Thyroid gland (tissue), 4 donors: ENCODE measurements around the gene PCBP3. TPM values are rescaled to one million over a fixed set of nuclear protein-coding genes. Genes with fewer than 3 reads are reported as not detected.
"Not testable (repeated sequence)": the region's sequence is repeated elsewhere in the genome, so short reads cannot be mapped to it uniquely, and the experiment has no call there.

Source experiments
- DNase-seq, 2 donors: peaks; one replicate each; pipeline ENCODE4 v3.0.0-alpha.2; 2019
- H3K27ac ChIP-seq, 3 donors: fragments of 200-600 bp; sonication (generic); 1 replicate in 2 of 3; 2 replicates in 1 of 3; pipeline ENCODE4 v1.5.1; 2016 to 2019; ENCODE audit warnings: mild to moderate bottlenecking in 1 of 3, moderate library complexity in 1 of 3
- H3K27me3 ChIP-seq: fragments of 200-600 bp; sonication (generic); one replicate; pipeline ENCODE4 v1.5.1; 2019
- H3K36me3 ChIP-seq, 2 donors: fragments of 200-600 bp; sonication (generic); one replicate each; pipeline ENCODE4 v1.5.1; 2016 to 2019
- H3K4me1 ChIP-seq, 2 donors: fragments of 200-600 bp; sonication (generic); one replicate each; pipeline ENCODE4 v1.5.1; 2017 to 2019
- H3K4me3 ChIP-seq, 3 donors: fragments of 200-600 bp; sonication (generic); replicated peaks in 1 of 3; 1 replicate in 2 of 3; 2 replicates in 1 of 3; pipeline ENCODE4 v1.5.1; 2016; ENCODE audit warnings: mild to moderate bottlenecking in 1 of 3
- H3K9me3 ChIP-seq: fragments of 200-600 bp; sonication (generic); one replicate; pipeline ENCODE4 v1.5.1; 2017
- POLR2A ChIP-seq, 2 donors: fragments of 450-650 bp; IDR thresholded peaks; one replicate each; pipeline ENCODE4 v1.6.1; 2017; ENCODE audit warnings: antibody characterized with exemption in 2 of 2, mild to moderate bottlenecking in 2 of 2, moderate library complexity in 1 of 2
- WGBS, 2 donors: methylation state at CpG; one replicate each; pipeline ENCODE4 v1.1.5; 2017; 5-methylcytosine and 5-hydroxymethylcytosine counted together
- intact Hi-C: fragments of 100-400 bp; cut with DNase I; formaldehyde crosslinking; loops from one replicate; pipeline ENCODE4 v1.15.1; 2023
- total RNA-seq, 4 donors: library from RNA; depleted of rRNA; stranded (reverse); fragments of >200 nt; gene quantifications; one replicate each; pipeline ENCODE4 v1.2.3, GENCODE V29; 2016
- TF ChIP-seq, protein P1 (sequence below), 6 experiments: fragments of 200-600 bp in 3 of 6; fragments of 450-650 bp in 3 of 6; sonication (generic) in 3 of 6; IDR thresholded peaks; one replicate each; pipeline ENCODE4 v1.5.1; 2016 to 2019; ENCODE audit warnings: antibody characterized with exemption in 6 of 6, mild to moderate bottlenecking in 2 of 6, inconsistent platforms in 1 of 6, moderate library complexity in 1 of 6

The PCBP3 gene
- total RNA-seq, 4 donors from 2014 or later: 0.33 to 0.98 (median 0.54) TPM; not detected in 1

DNA sequence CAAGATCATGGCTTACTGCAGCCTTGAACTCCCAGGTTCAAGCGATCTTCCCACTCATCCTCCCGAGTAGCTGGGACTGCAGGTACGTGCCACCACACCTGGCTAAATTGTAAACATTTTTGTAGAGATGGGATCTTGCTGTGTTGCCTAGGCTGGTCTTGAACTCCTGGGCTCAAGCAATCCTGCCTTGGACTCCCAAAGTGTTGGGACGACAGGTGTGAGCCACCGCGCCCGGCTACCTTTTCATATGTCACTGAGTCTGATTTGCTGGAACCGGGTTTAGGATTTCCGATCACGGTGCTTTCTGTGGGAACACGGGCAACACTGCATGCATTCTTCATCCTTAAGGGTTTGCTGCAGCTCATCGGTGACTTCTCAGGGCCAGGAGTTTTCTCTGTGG lies 32.2 kb upstream of the PCBP3 start:
- Histone ChIP-seq H3K27me3 (no peaks in the 10 kb centered on the region), H3K9me3 (no peaks in the 10 kb centered on the region), H3K27ac (no peak overlapping the region), H3K4me3 (no peak overlapping the region), H3K4me1 (no peaks in the 10 kb centered on the region), H3K36me3 (no peaks in the 10 kb centered on the region)
- intact Hi-C loops: no loop called here
- DNase-seq: no peak
- TF ChIP-seq, protein P1, sequence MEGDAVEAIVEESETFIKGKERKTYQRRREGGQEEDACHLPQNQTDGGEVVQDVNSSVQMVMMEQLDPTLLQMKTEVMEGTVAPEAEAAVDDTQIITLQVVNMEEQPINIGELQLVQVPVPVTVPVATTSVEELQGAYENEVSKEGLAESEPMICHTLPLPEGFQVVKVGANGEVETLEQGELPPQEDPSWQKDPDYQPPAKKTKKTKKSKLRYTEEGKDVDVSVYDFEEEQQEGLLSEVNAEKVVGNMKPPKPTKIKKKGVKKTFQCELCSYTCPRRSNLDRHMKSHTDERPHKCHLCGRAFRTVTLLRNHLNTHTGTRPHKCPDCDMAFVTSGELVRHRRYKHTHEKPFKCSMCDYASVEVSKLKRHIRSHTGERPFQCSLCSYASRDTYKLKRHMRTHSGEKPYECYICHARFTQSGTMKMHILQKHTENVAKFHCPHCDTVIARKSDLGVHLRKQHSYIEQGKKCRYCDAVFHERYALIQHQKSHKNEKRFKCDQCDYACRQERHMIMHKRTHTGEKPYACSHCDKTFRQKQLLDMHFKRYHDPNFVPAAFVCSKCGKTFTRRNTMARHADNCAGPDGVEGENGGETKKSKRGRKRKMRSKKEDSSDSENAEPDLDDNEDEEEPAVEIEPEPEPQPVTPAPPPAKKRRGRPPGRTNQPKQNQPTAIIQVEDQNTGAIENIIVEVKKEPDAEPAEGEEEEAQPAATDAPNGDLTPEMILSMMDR (IDR thresholded peaks at IDR 0.05): no peak
- TF ChIP-seq POLR2A (IDR thresholded peaks at IDR 0.05): no peak
- WGBS, 2 donors: 89 to 90% methylated on average over 12 of the region's 12 CpGs

DNA sequence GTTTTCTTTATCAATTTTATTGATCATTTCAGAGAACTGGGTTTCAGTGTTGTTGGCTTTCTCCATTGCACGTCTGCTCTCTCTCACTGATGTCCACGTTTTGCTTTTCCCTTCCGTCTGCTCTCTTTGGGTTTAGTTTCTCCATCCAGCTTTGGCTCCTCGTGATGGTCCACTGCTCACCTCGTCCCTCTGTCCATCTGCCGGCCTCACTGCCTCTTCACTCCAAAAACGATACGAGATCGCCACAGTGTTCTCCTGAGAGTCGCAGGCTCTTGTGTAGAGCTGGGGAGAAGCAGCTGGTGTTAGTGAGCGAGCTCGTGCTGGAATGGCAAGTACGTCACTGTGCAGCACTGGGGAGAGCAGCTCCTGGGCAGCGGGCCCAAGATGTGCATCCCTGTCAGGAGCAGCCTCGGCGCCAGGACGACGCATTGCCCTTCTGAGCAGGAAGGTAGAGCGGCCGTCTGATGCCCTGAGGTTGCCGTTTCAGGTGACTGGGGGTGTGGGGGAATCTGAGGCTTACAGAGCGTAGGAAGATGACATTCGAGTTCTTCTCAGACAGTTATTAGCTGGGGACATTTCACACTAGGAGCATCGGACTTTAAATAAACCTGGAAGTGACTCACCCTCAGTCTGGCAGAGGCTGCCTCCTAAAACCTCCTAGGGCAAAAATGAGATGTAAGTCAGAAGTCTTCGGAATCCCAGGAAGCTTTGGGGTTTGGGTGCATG lies 31.4 kb upstream of the PCBP3 start:
- Histone ChIP-seq H3K4me1 (no peaks in the 10 kb centered on the region), H3K27ac (no peak overlapping the region), H3K27me3 (no peaks in the 10 kb centered on the region), H3K4me3 (no peak overlapping the region), H3K9me3 (no peaks in the 10 kb centered on the region), H3K36me3 (no peaks in the 10 kb centered on the region)
- 56 to 64% methylated on average over 23 to 25 of the region's 25 CpGs for whole genome bisulfite sequencing, 2 donors
- DNase-seq: no peak
- intact Hi-C loops: no loop called here
- TF ChIP-seq POLR2A (IDR thresholded peaks at IDR 0.05): no peak

- intact Hi-C loops, H3K27me3 ChIP-seq, H3K9me3 ChIP-seq, DNase-seq, H3K4me3 ChIP-seq, H3K4me1 ChIP-seq, H3K27ac ChIP-seq, H3K36me3 ChIP-seq: not testable (repeated sequence)
- 95% methylated on average over 5 of the region's 7 CpGs for WGBS, 2 donors
Measured at GRCh38 chr21:45612665-45613019, 30.9 kb upstream of the PCBP3 start.

DNA sequence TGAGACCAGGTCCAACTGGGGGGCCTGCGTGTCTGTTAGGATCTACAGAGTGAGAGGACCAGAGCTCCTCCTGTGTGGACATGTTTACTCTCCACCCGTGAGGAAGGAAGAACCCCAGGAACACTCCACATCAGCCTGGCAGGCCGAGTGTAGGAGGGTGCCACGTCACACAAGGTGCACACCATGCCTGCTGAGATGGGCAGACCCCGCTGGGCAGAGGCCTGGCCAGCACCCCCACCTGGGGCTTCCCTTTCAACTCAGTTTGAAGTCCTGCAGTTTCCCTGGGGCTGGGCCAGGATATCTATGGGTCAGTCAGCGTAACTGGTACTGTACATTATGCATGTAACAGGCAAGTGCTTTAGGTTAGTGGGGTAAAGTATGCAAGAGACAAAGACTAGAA lies 30.1 kb upstream of the PCBP3 start:
- Histone ChIP-seq H3K36me3 (no peaks in the 10 kb centered on the region), H3K4me3 (no peak overlapping the region), H3K9me3 (no peaks in the 10 kb centered on the region), H3K4me1 (no peaks in the 10 kb centered on the region), H3K27ac (no peak overlapping the region), H3K27me3 (no peaks in the 10 kb centered on the region)
- TF ChIP-seq, protein P1 (IDR thresholded peaks at IDR 0.05): no peak
- TF ChIP-seq POLR2A (IDR thresholded peaks at IDR 0.05): no peak
- WGBS, 2 donors: 84 to 97% methylated on average over 5 to 6 of the region's 6 CpGs
- intact Hi-C loops: no loop called here
- no peak for DNase-seq

DNA sequence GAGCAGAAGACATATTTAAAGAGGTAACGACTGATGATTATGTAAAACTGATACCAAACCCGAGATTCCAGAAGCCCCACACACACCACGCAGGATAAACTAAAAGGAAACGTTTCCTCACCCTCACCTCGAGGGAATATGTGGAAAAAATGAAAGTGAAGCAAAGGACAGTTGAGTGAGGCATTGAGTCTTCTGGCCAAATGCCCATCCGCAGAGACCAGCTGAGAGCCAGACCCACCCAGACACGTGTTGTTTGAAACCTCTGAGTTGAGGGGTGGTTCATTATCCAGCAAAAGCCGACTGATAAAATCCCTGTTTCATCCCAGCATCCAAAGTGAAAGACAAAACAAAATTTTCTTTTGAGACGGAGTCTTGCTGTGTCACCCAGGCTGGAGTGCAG lies 29.6 kb upstream of the PCBP3 start:
- WGBS, 2 donors: 69 to 76% methylated on average over 9 of the region's 9 CpGs
- no peaks in the 10 kb centered on the region for H3K9me3 ChIP-seq
- intact Hi-C loops: no loop called here
- H3K27ac ChIP-seq: no peak overlapping the region
- H3K36me3 ChIP-seq: no peaks in the 10 kb centered on the region
- H3K4me3 ChIP-seq: no peak overlapping the region
- no peaks in the 10 kb centered on the region for H3K27me3 ChIP-seq
- no peak for TF ChIP-seq POLR2A (IDR thresholded peaks at IDR 0.05)
- TF ChIP-seq, protein P1 (IDR thresholded peaks at IDR 0.05): no peak
- no peak for DNase-seq
- no peaks in the 10 kb centered on the region for H3K4me1 ChIP-seq

GRCh38 chr21:45615145-45615711 lies 28.3 kb upstream of the PCBP3 start:
- intact Hi-C loops: no loop called here
- Histone ChIP-seq H3K36me3 (no peaks in the 10 kb centered on the region), H3K4me3 (no peak overlapping the region), H3K27me3 (no peaks in the 10 kb centered on the region), H3K4me1 (no peaks in the 10 kb centered on the region), H3K27ac (no peak overlapping the region), H3K9me3 (no peaks in the 10 kb centered on the region)
- no peak for DNase-seq
- TF ChIP-seq POLR2A (IDR thresholded peaks at IDR 0.05): no peak
- TF ChIP-seq, protein P1 (IDR thresholded peaks at IDR 0.05): no peak
- 52 to 70% methylated on average over 26 to 27 of the region's 27 CpGs for WGBS, 2 donors
